ENCODE data around the gene MARCO. TPM values are rescaled to one million over a fixed set of nuclear protein-coding genes. Genes with fewer than 3 reads are reported as not detected.

MARCO gene
- total and polyA plus RNA-seq, 2 donors (not counting 1 experiment from before 2014, with no cell fraction given): 0.04 TPM; not detected in 1

GRCh38 chr2:118988706-118989105, 46.7 kb downstream of the MARCO start:
- POLR2A ChIA-PET: no interaction called here

GRCh38 chr2:118989481-118989880, 47.5 kb downstream of the MARCO start:
- no peaks in the 10 kb centered on the region for H3K4me1 Mint-ChIP-seq
- Histone ChIP-seq H2AFZ (ENCODE audit: insufficient read depth, low read depth, low read length, poor library complexity, severe bottlenecking) (no peak overlapping the region), H3K4me3 (ENCODE audit: control extremely low read depth in 1 of 5, extremely low read depth in 1 of 5, insufficient read depth in 1 of 5, low read depth in 2 of 5, low read length in 4 of 5) (no peak overlapping the region), H3K9ac (ENCODE audit: low read length) (no peak overlapping the region), H4K20me1 (ENCODE audit: control insufficient read depth, insufficient read depth, low read length, poor library complexity, severe bottlenecking) (no peaks in the 10 kb centered on the region), H3K36me3 (replicated peaks in 1 of 2; ENCODE audit: control extremely low read depth in 1 of 2, control insufficient read depth in 1 of 2, extremely low read depth in 1 of 2, insufficient read depth in 2 of 2, low read length in 1 of 2) (no peaks in the 10 kb centered on the region), H3K27me3 (replicated peaks in 1 of 4; ENCODE audit: control extremely low read depth in 1 of 4, control insufficient read depth in 3 of 4, insufficient read depth in 4 of 4, low read length in 3 of 4) (no peaks in the 10 kb centered on the region), H3K4me1 (ENCODE audit: control insufficient read depth in 2 of 2, insufficient read depth in 2 of 2, low read length in 2 of 2) (no peaks in the 10 kb centered on the region), H3K9me3 (ENCODE audit: control extremely low read depth in 1 of 3, control insufficient read depth in 2 of 3, insufficient read depth in 1 of 3, low read length in 2 of 3) (peaks cover 0 to 5% (median 0%) of the 10 kb centered on the region in 3 donors), H3K4me2 (replicated peaks; ENCODE audit: low read depth, low read length, poor library complexity, severe bottlenecking) (no peak overlapping the region), H3K79me2 (ENCODE audit: control insufficient read depth, insufficient read depth, low read length) (no peaks in the 10 kb centered on the region), H3K27ac (ENCODE audit: low read length in 2 of 2) (no peak overlapping the region)
- POLR2A ChIA-PET: no interaction called here
- no peak for ATAC-seq (ENCODE audit: low read depth)
- peaks cover 3% of the 10 kb centered on the region for H3K27me3 Mint-ChIP-seq
- WGBS (ENCODE audit: insufficient coverage): no CpG with 5 or more reads among the region's 2 CpGs
- no peak for DNase-seq
- no peaks in the 10 kb centered on the region for H3K9me3 Mint-ChIP-seq (ENCODE audit: insufficient read depth)
- intact Hi-C loops (cut with micrococcal nuclease): no loop called here
- no peak overlapping the region for H3K27ac Mint-ChIP-seq
- no peak overlapping the region for H3K4me3 Mint-ChIP-seq
- TF ChIP-seq, protein P1, sequence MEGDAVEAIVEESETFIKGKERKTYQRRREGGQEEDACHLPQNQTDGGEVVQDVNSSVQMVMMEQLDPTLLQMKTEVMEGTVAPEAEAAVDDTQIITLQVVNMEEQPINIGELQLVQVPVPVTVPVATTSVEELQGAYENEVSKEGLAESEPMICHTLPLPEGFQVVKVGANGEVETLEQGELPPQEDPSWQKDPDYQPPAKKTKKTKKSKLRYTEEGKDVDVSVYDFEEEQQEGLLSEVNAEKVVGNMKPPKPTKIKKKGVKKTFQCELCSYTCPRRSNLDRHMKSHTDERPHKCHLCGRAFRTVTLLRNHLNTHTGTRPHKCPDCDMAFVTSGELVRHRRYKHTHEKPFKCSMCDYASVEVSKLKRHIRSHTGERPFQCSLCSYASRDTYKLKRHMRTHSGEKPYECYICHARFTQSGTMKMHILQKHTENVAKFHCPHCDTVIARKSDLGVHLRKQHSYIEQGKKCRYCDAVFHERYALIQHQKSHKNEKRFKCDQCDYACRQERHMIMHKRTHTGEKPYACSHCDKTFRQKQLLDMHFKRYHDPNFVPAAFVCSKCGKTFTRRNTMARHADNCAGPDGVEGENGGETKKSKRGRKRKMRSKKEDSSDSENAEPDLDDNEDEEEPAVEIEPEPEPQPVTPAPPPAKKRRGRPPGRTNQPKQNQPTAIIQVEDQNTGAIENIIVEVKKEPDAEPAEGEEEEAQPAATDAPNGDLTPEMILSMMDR (IDR thresholded peaks at IDR 0.05): no peak
- no peak for TF ChIP-seq EZH2 (IDR thresholded peaks at IDR 0.05; ENCODE audit: borderline replicate concordance, insufficient read depth, low read depth, low read length, poor library complexity, severe bottlenecking)
- CTCF ChIA-PET: no interaction called here

More at GRCh38 chr2:118988706-118989105, 46.7 kb downstream of the MARCO start:
- Mint-ChIP-seq H3K4me1 (no peaks in the 10 kb centered on the region), H3K27me3 (peaks cover 3% of the 10 kb centered on the region), H3K27ac (no peak overlapping the region), H3K4me3 (no peak overlapping the region), H3K9me3 (ENCODE audit: insufficient read depth) (no peaks in the 10 kb centered on the region)
- H3K9ac ChIP-seq (ENCODE audit: low read length): no peak overlapping the region
- H3K36me3 ChIP-seq (replicated peaks in 1 of 2; ENCODE audit: control extremely low read depth in 1 of 2, control insufficient read depth in 1 of 2, extremely low read depth in 1 of 2, insufficient read depth in 2 of 2, low read length in 1 of 2): no peaks in the 10 kb centered on the region
- no peak overlapping the region for H3K4me3 ChIP-seq (ENCODE audit: control extremely low read depth in 1 of 5, extremely low read depth in 1 of 5, insufficient read depth in 1 of 5, low read depth in 2 of 5, low read length in 4 of 5)
- no peaks in the 10 kb centered on the region for H4K20me1 ChIP-seq (ENCODE audit: control insufficient read depth, insufficient read depth, low read length, poor library complexity, severe bottlenecking)
- CTCF ChIA-PET: no interaction called here
- ATAC-seq (ENCODE audit: low read depth): no peak
- no peak overlapping the region for H2AFZ ChIP-seq (ENCODE audit: insufficient read depth, low read depth, low read length, poor library complexity, severe bottlenecking)
- H3K9me3 ChIP-seq (ENCODE audit: control extremely low read depth in 1 of 3, control insufficient read depth in 2 of 3, insufficient read depth in 1 of 3, low read length in 2 of 3): peaks cover 0 to 5% (median 0%) of the 10 kb centered on the region in 3 donors
- H3K27ac ChIP-seq (ENCODE audit: low read length in 2 of 2): no peak overlapping the region
- no peak for DNase-seq
- TF ChIP-seq, protein P1 (IDR thresholded peaks at IDR 0.05): no peak
- no peak for TF ChIP-seq EZH2 (IDR thresholded peaks at IDR 0.05; ENCODE audit: borderline replicate concordance, insufficient read depth, low read depth, low read length, poor library complexity, severe bottlenecking)
- WGBS (ENCODE audit: insufficient coverage): 100% methylated on average over 5 of the region's 5 CpGs
- no peaks in the 10 kb centered on the region for H3K27me3 ChIP-seq (replicated peaks in 1 of 4; ENCODE audit: control extremely low read depth in 1 of 4, control insufficient read depth in 3 of 4, insufficient read depth in 4 of 4, low read length in 3 of 4)
- no peak overlapping the region for H3K4me2 ChIP-seq (replicated peaks; ENCODE audit: low read depth, low read length, poor library complexity, severe bottlenecking)
- intact Hi-C loops (cut with micrococcal nuclease): no loop called here
- H3K79me2 ChIP-seq (ENCODE audit: control insufficient read depth, insufficient read depth, low read length): no peaks in the 10 kb centered on the region
- H3K4me1 ChIP-seq (ENCODE audit: control insufficient read depth in 2 of 2, insufficient read depth in 2 of 2, low read length in 2 of 2): no peaks in the 10 kb centered on the region

Measured in B cell (primary cell).